Measurements from ENCODE around the gene CCDC14.
"Not testable (repeated sequence)": the region's sequence is repeated elsewhere in the genome, so short reads cannot be mapped to it uniquely, and the experiment has no call there.

- TF ChIP-seq CTCF, POLR2A (IDR thresholded peaks at IDR 0.05): not testable (repeated sequence)
These were observed 15.3 kb upstream of the CCDC14 start for GRCh38 chr3:123976181-123976898.

Measured in vagina (tissue), 2 donors.